ENCODE data around the gene ZMYND8.
"Not testable (repeated sequence)": the region's sequence is repeated elsewhere in the genome, so short reads cannot be mapped to it uniquely, and the experiment has no call there.

The ZMYND8 gene

GRCh38 chr20:47370850-47371782 is 14.6 kb upstream of the ZMYND8 start:
- no peak for DNase-seq (ENCODE audit: low read depth)

GRCh38 chr20:47370214-47370613 is 13.7 kb upstream of the ZMYND8 start:
- no peak for DNase-seq (ENCODE audit: low read depth)

GRCh38 chr20:47368301-47368700 is 11.8 kb upstream of the ZMYND8 start:
- DNase-seq (ENCODE audit: low read depth): no peak

- not testable (repeated sequence) for DNase-seq (ENCODE audit: low read depth)
Measured at GRCh38 chr20:47366301-47366700, 9.8 kb upstream of the ZMYND8 start.

GRCh38 chr20:47365023-47365764 is 8.7 kb upstream of the ZMYND8 start:
- DNase-seq (ENCODE audit: low read depth): no peak

GRCh38 chr20:47362361-47363219 is 6.1 kb upstream of the ZMYND8 start:
- no peak for DNase-seq (ENCODE audit: low read depth)

- no peak for DNase-seq (ENCODE audit: low read depth)
Measured at GRCh38 chr20:47361057-47361915, 4.8 kb upstream of the ZMYND8 start.

GRCh38 chr20:47360297-47361056 is 4.0 kb upstream of the ZMYND8 start:
- DNase-seq (ENCODE audit: low read depth): no peak

GRCh38 chr20:47359530-47360296 is 3.2 kb upstream of the ZMYND8 start:
- DNase-seq (ENCODE audit: low read depth): no peak

GRCh38 chr20:47358672-47359529 is 2.4 kb upstream of the ZMYND8 start:
- no peak for DNase-seq (ENCODE audit: low read depth)

- DNase-seq (ENCODE audit: low read depth): no peak
Measured at GRCh38 chr20:47358039-47358671, 1.7 kb upstream of the ZMYND8 start.

GRCh38 chr20:47357296-47358038 is 968 bp upstream of the ZMYND8 start:
- peak; percentile 27 for DNase-seq (ENCODE audit: low read depth)

- no peak for DNase-seq (ENCODE audit: low read depth)
Measured at GRCh38 chr20:47356220-47356525, 326 bp downstream of the ZMYND8 start.

- DNase-seq (ENCODE audit: low read depth): no peak
Measured at GRCh38 chr20:47355489-47356219, 845 bp downstream of the ZMYND8 start.

- DNase-seq (ENCODE audit: low read depth): no peak
Measured at GRCh38 chr20:47354714-47355488, 1.6 kb downstream of the ZMYND8 start.

GRCh38 chr20:47354464-47354713 is 2.1 kb downstream of the ZMYND8 start:
- DNase-seq (ENCODE audit: low read depth): no peak

All from stimulated activated CD8-positive, alpha-beta memory T cell treated with anti-CD3 and anti-CD28 coated beads, Interleukin-12 subunit alpha, Interleukin-12 subunit beta, amount 100 ng/mL, for 1 hour (primary cell).